CD4-positive, alpha-beta T cell treated with Interleukin-6 for 4 hours (primary cell): ENCODE measurements around the gene RAB3B.
"Not testable (repeated sequence)": the region's sequence is repeated elsewhere in the genome, so short reads cannot be mapped to it uniquely, and the experiment has no call there.

Source experiments
- DNase-seq: peaks from one replicate; pipeline ENCODE4 v3.0.0-alpha.2; 2020; ENCODE audit warnings: mixed read lengths

Gene RAB3B

DNA sequence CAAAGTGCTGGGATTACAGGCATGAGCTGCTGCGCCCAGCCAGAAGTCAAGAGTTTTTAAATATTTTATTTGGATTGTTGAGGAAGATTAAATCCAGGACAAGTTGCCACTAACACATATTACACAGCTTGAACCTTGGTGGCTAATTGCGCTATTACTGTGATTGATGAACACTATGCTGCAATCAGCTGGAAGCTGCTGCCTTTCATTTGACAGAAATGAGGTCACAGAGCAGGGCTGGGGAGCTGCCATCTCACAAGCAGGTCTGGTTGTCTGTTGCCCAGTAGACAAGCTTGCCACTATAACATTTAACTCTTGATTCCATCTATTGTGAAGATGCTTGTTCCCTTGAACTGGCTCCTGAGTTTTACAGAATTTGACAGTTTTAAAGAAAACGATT is 74.5 kb downstream of the RAB3B start:
- DNase-seq, result no peak

- DNase-seq, result no peak
Observed at GRCh38 chr1:51912881-51913280, 77.6 kb downstream of the RAB3B start.

DNA sequence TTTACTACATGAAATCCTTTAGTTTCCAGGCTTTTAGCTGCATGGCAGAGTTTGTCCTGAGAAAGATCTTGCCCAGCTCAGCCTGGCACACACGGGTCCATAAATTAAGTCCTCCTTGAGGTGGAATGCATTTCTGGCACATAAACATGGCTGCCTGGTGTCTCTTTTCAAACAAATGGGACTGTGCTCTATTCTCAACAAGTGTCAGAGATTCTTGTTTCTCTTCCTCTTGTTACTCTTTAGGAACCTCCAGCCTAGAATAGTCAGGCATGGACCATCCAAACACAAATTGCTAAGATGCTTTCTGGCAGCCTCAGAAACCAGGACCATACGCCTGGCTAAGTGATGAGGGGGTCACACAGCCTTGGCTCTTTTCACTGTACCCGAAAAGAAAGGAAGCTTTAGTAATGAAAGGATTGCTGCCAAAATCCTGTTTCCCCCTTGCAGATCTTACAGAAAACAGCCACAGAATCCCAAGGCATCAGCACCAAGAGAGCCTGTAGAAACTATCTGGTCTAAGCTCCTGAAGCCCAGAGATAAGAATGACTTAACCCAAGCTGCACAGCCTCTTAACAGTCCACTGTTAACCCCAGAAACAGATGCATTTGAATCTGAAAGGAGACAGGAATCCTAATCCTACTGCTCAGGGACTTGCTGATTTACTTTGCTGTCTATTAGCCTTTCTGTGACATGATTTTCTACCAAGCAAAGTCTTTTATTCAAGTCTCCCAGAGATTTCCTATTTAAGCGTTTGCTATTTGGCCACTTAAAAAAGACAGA is 80.1 kb downstream of the RAB3B start:
- no peak for DNase-seq

GRCh38 chr1:51908499-51908898 is 82.0 kb downstream of the RAB3B start:
- no peak for DNase-seq

GRCh38 chr1:51907079-51907702 is 83.3 kb downstream of the RAB3B start:
- DNase-seq, result no peak

DNA sequence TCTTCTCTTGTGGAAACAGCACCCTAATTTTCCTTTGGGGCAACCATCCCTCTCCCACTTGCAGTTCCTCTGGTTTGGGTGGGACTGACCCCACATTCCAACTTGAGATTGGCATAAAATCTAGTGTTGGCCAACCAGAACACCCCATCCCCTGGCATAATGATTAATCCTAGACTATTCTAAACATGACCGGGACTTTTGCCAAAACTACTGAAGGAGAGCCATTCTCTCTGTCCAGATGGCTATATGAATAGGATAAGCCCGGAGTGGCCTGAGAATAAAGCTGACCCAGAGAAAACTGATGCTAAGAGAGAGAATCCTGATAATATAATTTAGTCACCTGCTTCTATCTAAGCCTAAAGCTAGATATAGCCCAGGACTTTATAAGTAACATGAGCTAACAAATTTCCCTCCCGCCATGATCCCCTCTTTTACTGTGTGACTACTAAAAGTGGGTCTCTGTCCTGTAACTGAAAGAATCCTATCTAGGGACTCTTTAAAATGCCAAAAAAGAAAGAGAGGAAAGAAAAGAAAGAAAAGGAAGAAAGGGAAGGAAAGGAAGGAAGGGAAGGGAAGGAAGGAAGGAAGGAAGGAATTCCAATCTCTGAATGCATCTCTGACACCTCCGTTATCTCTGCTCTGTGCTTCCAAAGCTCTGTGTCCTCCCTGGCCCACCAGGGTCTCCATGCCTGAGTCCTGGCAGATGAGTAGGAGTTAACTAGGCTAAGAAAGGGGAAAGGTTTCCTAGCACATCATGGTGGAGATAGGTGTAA is 84.0 kb downstream of the RAB3B start:
- no peak for DNase-seq

DNA sequence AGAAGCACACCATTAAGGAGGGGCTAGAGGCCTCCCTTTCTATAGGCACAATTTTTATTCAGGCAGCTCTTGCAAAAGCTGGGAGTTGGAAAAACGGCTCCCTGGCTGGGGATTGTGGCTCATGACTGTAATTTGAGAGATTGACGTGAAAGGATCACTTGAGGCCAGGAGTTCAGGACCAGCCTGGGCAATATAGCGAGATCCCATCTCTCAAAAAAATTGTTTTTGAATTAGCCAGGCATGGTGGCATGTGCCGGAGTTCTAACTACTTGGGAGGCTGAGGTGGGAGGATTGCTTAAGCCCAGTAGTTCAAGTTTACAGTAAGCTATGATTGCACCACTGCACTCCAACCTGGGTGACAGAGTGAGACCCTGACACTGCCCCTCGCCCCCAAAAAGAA is 88.0 kb downstream of the RAB3B start:
- no peak for DNase-seq

GRCh38 chr1:51901151-51901550 is 89.3 kb downstream of the RAB3B start:
- DNase-seq, result no peak

DNA sequence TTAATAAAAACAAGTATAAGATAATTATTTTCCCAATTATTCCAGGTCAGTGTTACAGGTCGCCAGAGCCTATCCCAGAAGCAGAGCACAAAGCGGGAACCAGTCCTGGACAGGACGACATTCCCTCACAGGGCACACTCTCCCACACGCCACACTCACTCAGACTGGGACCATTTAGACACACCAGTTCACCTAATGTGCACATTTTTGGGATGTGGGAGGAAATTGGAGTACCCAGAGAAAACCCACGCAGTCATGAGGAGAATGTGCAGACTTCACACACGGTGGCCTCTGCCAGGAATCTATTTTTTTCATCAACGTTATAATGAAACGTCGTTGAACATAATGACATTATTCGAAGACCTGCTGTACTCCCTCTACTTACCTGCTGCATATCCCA is 91.5 kb downstream of the RAB3B start:
- no peak for DNase-seq

DNA sequence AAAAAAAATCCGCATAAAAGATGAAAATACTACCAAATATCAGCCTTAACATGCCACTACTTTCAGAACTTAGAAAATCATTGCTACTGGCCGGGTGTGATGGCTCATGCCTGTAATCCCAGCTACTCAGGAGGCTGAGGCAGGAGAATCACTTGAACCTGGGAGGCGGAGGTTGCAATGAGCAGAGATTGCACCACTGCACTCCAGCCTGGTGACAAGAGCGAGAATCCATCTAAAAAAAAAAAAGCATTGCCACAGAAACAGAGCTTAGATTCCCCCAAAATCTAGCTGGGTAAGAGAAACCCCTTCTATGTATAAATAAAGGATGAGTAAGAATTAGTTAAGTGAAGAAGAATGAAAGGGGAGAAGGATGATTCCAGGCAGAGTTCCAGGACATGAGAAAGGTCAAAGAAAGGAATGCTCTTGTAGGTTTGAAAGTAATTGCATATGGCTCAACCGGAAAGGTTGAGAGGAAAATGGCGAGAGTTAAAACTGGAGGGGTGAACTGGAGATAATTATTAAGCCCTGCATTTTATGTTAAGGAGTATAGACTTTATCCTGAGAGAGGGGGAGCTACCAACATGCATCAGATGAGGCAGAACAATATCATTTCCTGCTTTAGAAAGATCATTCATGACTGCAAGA is 92.3 kb downstream of the RAB3B start:
- no peak for DNase-seq

DNA sequence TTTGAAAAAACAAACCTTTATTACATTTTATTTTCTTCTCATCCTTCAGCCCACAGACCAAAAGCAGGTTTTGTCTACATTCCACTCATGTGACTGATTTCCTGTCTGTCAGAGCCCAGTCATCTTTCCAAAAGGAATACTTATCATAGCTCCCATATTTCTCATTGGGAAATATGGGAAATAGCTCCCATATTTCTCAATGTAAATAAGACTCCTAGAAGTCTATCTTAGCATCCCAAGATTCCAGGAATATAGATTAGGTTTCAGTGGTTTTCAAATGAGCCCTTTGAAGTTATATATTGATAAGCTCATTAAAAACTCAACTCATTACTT is 92.8 kb downstream of the RAB3B start:
- no peak for DNase-seq

DNA sequence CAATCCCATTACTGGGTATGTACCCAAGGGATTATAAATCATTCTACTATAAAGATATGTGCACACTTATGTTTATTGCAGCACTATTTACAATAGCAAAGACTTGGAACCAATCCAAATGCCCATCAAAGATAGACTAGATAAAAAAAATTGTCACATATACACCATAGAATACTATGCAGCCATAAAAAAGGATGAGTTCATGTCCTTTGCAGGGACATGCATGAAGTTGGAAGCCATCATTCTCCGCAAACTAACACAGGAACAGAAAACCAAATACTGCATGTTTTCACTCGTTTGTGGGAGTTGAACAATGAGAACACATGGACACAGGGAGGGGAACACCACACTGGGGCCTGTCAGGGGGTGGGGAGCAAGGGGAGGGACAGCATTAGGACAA is 95.8 kb downstream of the RAB3B start:
- DNase-seq, result not testable (repeated sequence)

GRCh38 chr1:51878616-51879336 is 111.7 kb downstream of the RAB3B start, which contains the start of gene NRDC:
Gene NRDC, minus strand, starts transcription at chr1:51878727. Its CDS starts 112 bp downstream, at chr1:51878615.
- peak; percentile 99 for DNase-seq

DNA sequence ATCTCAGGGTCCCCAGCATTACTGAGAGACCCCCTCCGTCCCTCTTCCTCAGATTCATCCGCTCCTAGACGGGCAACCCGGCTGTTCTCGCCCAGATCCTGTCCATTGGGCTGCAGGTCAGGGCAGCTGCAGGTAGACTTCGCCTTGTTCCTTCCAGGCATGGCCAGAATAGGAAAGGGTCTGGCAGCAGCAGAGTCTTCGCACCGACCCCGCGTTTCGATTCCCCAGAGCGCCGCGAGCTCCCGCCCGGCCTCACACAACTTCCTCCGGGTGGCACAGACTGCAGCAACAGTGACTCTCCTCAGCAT is 112.2 kb downstream of the RAB3B start:
- DNase-seq, result no peak

- DNase-seq, result peak; percentile 4
Observed at GRCh38 chr1:51877434-51878307, 112.8 kb downstream of the RAB3B start.

DNA sequence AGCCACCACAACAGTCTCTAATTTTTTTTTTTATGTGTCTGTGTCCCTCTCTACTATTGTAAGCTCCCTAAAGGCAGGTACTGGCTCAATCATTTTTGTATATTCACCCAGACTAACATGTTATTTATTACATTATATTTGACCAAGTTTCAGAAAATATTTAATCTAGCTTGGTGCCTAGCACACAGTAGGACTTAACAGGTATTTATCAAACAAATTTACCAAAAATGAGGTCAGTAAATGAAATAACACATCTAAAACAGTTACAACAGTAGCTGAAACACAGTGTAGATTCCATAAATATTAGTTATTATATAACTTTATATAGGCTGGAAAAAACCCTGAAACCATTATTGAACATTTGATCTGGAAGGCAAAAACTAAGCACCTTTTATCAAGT is 114.7 kb downstream of the RAB3B start:
- DNase-seq, result no peak

- DNase-seq, result no peak
Observed at GRCh38 chr1:51875291-51875772, 115.2 kb downstream of the RAB3B start.

DNA sequence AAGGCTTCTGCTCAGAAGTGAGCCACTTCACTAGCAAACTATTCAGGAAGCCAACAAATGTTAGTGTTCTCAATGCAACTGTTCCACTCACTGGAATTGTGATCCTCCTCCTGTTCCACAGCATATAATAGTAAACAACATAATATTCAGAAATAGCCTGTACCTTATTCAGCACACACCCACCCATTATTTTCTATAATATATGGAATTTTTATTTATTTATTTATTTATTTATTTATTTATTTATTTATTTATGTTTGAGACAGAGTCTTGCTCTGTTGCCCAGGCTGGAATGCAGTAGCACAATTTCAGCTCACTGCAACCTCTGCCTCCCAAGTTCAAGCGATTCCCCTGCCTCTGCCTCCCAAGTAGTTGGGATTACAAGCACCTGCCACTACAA is 117.2 kb downstream of the RAB3B start:
- DNase-seq, result not testable (repeated sequence)

DNA sequence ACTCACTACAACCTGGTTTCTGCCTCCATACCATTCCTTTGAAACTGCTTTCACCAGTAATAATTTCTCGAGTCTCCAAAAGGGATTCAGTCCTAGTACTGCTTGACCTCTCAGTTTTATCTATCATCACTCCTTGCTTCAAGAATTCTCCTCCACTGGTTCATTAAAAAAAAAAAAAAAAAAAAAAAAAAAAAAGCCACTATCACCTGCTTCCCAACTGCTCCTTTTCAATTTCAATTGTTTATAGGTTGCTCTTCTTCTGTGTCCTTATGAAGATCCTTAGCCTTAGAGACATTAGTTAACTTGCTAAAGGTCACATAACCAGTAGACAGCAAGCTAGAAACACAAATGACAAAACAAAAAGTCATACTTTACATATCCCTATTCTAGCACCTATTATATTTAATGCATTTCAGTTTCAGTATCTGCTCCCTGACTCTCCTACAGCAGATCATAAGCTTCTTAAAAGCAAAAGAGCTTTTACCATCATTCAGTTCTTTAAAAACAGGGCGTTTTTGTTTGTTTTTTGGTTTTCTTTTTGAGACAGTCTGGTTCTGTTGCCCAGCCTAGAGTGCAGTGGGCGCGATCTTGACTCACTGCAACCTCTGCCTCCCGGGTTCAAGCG is 119.0 kb downstream of the RAB3B start:
- no peak for DNase-seq

DNA sequence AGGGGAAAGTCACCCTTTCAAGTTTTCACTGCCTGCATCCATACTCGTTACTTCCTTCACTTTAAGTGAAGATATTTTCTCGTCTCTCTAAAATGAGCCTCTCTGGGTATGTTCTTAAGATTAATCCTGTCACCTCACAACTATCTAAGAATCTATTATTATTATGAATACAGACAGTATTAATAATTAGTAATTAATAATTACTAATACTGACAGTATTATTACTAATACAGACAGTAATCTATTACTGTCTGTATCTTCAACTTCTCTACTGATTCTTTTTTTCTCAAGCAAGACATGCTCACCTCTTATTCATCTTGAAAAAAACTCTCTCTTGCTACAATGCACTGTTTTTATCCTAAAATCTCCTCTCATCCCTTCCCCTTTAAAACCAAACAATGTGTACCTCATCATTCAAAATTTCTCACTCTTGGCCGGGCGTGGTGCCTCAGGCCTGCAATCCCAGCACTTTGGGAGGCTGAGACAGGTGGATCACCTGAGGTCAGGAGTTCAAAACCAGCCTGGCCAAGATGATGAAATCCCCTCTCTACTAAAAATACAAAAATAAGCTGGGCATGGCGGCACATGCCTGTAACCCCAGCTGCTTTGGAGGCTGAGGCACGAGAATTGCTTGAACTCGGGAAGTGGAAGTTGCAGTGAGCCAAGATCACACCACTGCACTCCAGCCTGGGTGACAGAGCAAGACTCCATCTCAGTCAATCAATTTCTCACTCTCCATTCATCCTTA is 119.7 kb downstream of the RAB3B start:
- DNase-seq, result no peak
